ENCODE results near the gene SLC25A34. TPM values are rescaled to one million over a fixed set of nuclear protein-coding genes. Genes with fewer than 3 reads are reported as not detected.

The SLC25A34 gene
- total and polyA plus RNA-seq, 8 donors: 1.4 to 6.2 (median 4.2) TPM

DNA sequence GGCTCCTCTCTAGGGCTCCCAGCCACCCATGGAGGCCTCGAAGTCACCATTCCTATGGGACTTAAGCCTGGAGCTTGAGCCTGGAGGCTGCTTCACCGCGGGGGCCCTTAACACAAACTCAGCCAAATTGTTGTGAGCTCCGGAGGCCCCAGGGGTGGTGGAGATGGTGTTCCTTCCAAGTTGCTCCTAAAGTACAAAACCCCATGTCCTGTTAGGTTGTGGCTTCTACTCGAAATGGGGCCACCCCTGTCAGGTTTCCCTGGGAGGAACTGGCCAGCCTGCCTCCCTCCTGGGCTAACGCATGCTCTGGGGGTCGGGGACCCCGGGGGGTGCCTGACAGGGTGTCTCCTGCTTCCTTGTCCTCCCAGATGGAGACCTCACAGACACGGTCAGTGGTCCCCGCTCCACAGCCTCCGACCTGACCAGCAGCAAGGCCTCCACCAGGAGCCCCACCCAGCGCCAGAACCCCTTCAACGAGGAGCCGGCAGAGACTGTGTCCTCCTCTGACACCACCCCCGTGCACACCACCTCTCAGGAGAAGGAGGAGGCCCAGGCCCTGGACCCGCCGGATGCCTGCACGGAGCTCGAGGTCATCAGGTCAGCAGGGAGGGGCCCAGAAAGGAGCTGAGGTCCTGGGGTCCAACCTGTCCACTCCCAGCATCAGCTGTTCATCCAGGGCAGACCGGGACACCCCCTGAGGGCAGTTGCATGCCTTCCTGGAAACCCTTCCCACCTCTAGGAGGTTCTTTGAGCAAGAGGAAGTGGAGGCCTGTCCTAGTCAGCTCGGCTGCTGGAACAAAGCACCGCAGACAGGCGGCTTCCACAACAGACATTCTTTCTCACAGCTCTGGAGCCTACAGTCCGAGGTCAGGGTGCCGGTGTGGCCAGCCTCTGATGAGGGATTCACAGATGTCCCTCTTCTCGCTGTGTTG lies 10.8 kb upstream of the SLC25A34 start:
- Histone ChIP-seq H3K36me3 (peaks cover 0 to 100% of the 10 kb centered on the region in 2 donors), H3K27ac (no peak overlapping the region), H3K9me3 (no peaks in the 10 kb centered on the region), H3K4me3 (no peak overlapping the region), H3K4me1 (no peaks in the 10 kb centered on the region), H3K27me3 (no peaks in the 10 kb centered on the region)
- ATAC-seq (no peak), DNase-seq (no peak)
- TF ChIP-seq, protein P1, sequence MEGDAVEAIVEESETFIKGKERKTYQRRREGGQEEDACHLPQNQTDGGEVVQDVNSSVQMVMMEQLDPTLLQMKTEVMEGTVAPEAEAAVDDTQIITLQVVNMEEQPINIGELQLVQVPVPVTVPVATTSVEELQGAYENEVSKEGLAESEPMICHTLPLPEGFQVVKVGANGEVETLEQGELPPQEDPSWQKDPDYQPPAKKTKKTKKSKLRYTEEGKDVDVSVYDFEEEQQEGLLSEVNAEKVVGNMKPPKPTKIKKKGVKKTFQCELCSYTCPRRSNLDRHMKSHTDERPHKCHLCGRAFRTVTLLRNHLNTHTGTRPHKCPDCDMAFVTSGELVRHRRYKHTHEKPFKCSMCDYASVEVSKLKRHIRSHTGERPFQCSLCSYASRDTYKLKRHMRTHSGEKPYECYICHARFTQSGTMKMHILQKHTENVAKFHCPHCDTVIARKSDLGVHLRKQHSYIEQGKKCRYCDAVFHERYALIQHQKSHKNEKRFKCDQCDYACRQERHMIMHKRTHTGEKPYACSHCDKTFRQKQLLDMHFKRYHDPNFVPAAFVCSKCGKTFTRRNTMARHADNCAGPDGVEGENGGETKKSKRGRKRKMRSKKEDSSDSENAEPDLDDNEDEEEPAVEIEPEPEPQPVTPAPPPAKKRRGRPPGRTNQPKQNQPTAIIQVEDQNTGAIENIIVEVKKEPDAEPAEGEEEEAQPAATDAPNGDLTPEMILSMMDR (IDR thresholded peaks at IDR 0.05): no peak
- intact Hi-C loops (cut with DNase I): no loop called here

DNA sequence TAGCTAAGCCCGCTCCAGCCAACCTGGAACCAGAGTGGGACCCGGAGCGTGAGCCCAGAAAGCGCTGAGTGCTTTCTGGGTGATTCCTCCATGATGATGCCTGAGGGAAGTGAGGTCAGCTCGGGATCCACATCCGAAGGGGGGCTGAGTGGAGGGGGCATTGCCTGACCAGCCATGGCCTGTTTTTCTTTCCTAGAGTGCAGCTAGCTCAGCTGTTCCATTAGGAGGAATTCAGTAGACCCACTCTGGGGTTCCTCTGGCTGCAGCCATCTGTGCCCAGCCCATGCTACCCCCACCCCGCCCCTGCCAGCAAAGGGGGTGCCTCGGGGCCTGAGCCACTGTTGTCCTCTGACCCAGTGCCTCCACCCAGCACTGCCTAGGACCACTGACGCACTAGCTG lies 9.6 kb upstream of the SLC25A34 start:
- TF ChIP-seq, protein P1 (IDR thresholded peaks at IDR 0.05): no peak
- no peaks in the 10 kb centered on the region for H3K4me1 ChIP-seq
- intact Hi-C loops (cut with DNase I): no loop called here
- no peaks in the 10 kb centered on the region for H3K9me3 ChIP-seq
- no peak overlapping the region for H3K4me3 ChIP-seq
- H3K27me3 ChIP-seq: no peaks in the 10 kb centered on the region
- H3K27ac ChIP-seq: no peak overlapping the region
- H3K36me3 ChIP-seq: peaks cover 0 to 100% of the 10 kb centered on the region in 2 donors
- ATAC-seq (no peak), DNase-seq (no peak)

DNA sequence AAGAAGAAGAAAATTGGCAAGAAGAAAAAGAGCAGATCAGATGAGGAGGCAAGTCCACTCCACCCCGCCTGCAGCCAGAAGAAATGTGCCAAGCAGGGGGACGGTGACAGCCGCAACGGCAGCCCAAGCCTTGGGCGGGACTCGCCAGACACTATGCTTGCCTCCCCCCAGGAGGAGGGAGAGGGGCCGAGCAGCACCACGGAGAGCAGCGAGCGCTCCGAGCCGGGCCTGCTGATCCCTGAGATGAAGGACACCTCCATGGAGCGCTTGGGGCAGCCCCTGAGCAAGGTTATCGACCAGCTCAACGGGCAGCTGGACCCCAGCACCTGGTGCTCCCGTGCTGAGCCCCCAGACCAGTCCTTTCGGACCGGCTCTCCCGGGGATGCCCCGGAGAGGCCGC lies 9.0 kb upstream of the SLC25A34 start:
- ATAC-seq (no peak), DNase-seq (no peak)
- Histone ChIP-seq H3K9me3 (no peaks in the 10 kb centered on the region), H3K36me3 (peaks cover 0 to 100% of the 10 kb centered on the region in 2 donors), H3K4me3 (no peak overlapping the region), H3K27me3 (no peaks in the 10 kb centered on the region), H3K27ac (no peak overlapping the region), H3K4me1 (no peaks in the 10 kb centered on the region)
- TF ChIP-seq, protein P1 (IDR thresholded peaks at IDR 0.05): no peak
- intact Hi-C loops (cut with DNase I): no loop called here

DNA sequence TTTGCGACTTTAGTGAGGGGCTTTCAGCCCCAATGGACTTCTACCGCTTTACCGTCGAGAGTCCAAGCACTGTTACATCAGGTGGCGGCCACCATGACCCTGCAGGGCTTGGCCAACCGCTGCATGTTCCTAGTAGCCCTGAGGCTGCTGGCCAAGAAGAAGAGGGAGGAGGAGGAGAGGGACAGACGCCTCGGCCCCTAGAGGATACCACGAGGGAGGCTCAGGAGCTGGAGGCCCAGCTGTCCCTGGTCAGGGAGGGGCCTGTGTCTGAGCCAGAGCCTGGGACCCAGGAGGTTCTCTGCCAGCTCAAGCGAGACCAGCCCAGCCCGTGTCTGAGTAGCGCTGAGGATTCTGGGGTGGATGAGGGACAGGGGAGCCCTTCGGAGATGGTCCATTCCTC lies 8.6 kb upstream of the SLC25A34 start:
- intact Hi-C loops (cut with DNase I): no loop called here
- DNase-seq: no peak
- no peaks in the 10 kb centered on the region for H3K4me1 ChIP-seq
- no peak overlapping the region for H3K4me3 ChIP-seq
- no peaks in the 10 kb centered on the region for H3K9me3 ChIP-seq
- H3K27me3 ChIP-seq: no peaks in the 10 kb centered on the region
- no peak overlapping the region for H3K27ac ChIP-seq
- peaks cover 0 to 100% of the 10 kb centered on the region in 2 donors for H3K36me3 ChIP-seq
- no peak for ATAC-seq
- TF ChIP-seq, protein P1 (IDR thresholded peaks at IDR 0.05): no peak

DNA sequence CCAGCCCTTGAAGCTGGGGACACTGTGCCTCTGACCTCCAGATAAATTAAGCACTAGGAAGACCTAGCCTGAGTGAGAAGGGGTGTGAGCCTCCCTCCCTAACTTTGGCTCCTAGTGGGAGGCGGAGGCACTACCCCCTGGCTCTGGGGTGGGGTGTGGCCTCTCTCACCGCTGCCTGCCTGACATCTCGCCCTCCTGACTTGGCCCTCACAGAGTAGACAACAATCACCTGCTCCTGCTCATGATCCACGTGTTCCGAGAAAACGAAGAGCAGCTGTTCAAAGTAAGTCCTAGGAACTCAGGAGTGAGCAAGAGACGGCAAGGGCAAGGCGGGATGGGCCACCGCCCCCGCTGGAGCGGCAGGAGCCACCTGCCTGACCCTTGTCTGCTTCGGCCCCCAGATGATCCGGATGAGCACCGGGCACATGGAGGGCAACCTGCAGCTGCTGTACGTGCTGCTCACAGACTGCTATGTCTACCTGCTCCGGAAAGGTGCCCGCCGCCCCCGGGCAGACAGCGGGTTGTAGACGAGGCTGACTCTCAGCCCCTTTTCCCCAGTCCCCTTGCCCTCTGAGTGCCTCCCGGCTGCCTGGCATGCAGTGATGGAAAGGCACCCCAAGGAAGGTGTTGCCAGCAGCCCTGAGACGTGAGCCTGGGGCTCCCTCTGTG lies 8.1 kb upstream of the SLC25A34 start:
- intact Hi-C loops (cut with DNase I): no loop called here
- Histone ChIP-seq H3K9me3 (no peaks in the 10 kb centered on the region), H3K4me1 (no peaks in the 10 kb centered on the region), H3K4me3 (no peak overlapping the region), H3K36me3 (peaks cover 0 to 100% of the 10 kb centered on the region in 2 donors), H3K27me3 (no peaks in the 10 kb centered on the region), H3K27ac (no peak overlapping the region)
- ATAC-seq: no peak
- TF ChIP-seq, protein P1 (IDR thresholded peaks at IDR 0.05): no peak
- no peak for DNase-seq
